H1 (cell line): ENCODE measurements around the gene PCDHA11. TPM values are rescaled to one million over a fixed set of nuclear protein-coding genes. Genes with fewer than 3 reads are reported as not detected.

Source experiments
- CTCF ChIA-PET: fragments of 300-600 bp; sonication (Branson Sonifier 250); formaldehyde crosslinking; loops from one replicate; lab custom pipeline; 2021; ENCODE audit not compliant: partially characterized antibody; lab: Charles Lee
- POLR2A ChIA-PET: fragments of 300-600 bp; sonication (Branson Sonifier 250); formaldehyde crosslinking; loops from one replicate; lab custom pipeline; 2021; ENCODE audit warnings: inconsistent platforms; ENCODE audit not compliant: partially characterized antibody; lab: Charles Lee
- DNase-seq, 2 experiments: peaks; one replicate each; pipeline versions ENCODE4 v3.0.0 to v3.0.0-alpha.2; 2010 to 2022; ENCODE audit warnings: low spot score in 2 of 2, low read depth in 1 of 2, mixed read lengths in 1 of 2
- FAIRE-seq: peaks from 2 replicates; lab custom pipeline; 2011; peaks lifted over from hg19 to GRCh38; lab: Jason Lieb, UNC
- H2AFZ ChIP-seq: 2 replicates; pipeline ENCODE4 v1.8.1; 2012; ENCODE audit warnings: low read length, inconsistent platforms
- H2AK5ac ChIP-seq: 2 replicates; pipeline ENCODE4 v1.6.1; 2013; ENCODE audit warnings: low read depth, low read length
- H2BK120ac ChIP-seq: replicated peaks from 2 replicates; pipeline ENCODE3; 2013; ENCODE audit warnings: low read depth, low read length, inconsistent platforms
- H2BK12ac ChIP-seq: 2 replicates; pipeline ENCODE4 v1.6.1; 2013; ENCODE audit warnings: low read depth, low read length
- H2BK15ac ChIP-seq: 2 replicates; pipeline ENCODE4 v1.6.1; 2013; ENCODE audit warnings: low read length
- H2BK20ac ChIP-seq: 2 replicates; pipeline ENCODE4 v1.6.1; 2013; ENCODE audit warnings: low read length
- H2BK5ac ChIP-seq: 2 replicates; pipeline ENCODE4 v1.6.1; 2013; ENCODE audit warnings: low read depth, low read length
- H3K14ac ChIP-seq: 2 replicates; pipeline ENCODE4 v1.6.1; 2013; ENCODE audit warnings: inconsistent platforms; ENCODE audit not compliant: insufficient read length
- H3K18ac ChIP-seq: 2 replicates; pipeline ENCODE4 v1.6.1; 2013; ENCODE audit warnings: low read length; ENCODE audit errors: extremely low read depth
- H3K23ac ChIP-seq: 2 replicates; pipeline ENCODE4 v1.6.1; 2013; ENCODE audit warnings: inconsistent platforms; ENCODE audit not compliant: insufficient read length
- H3K23me2 ChIP-seq: 2 replicates; pipeline ENCODE4 v1.6.1; 2013; ENCODE audit warnings: low read depth, low read length
- H3K27ac ChIP-seq: 2 replicates; pipeline ENCODE4 v1.6.1; 2011; ENCODE audit warnings: low read depth, low read length, inconsistent platforms
- H3K27me3 ChIP-seq, 4 experiments: replicated peaks in 1 of 4; 1 replicate in 1 of 4; 2 replicates in 3 of 4; pipeline versions ENCODE4 v1.6.1 to v1.8.1; 2011 to 2013; ENCODE audit warnings: low read length in 3 of 4, mild to moderate bottlenecking in 3 of 4, inconsistent platforms in 2 of 4, mixed read lengths in 2 of 4, moderate library complexity in 1 of 4; ENCODE audit not compliant: control insufficient read depth in 3 of 4, insufficient read depth in 3 of 4; ENCODE audit errors: extremely low read depth in 1 of 4
- H3K36me3 ChIP-seq, 4 experiments: 2 replicates each; pipeline versions ENCODE4 v1.6.1 to v1.8.1; 2011 to 2013; ENCODE audit warnings: mild to moderate bottlenecking in 4 of 4, low read length in 3 of 4, moderate library complexity in 2 of 4, control low read depth in 1 of 4, inconsistent platforms in 1 of 4; ENCODE audit not compliant: insufficient read depth in 4 of 4, control insufficient read depth in 2 of 4
- H3K4ac ChIP-seq: replicated peaks from 2 replicates; pipeline ENCODE3; 2013; ENCODE audit warnings: low read length, low read depth, mixed read lengths, inconsistent platforms; ENCODE audit not compliant: insufficient read length
- H3K4me1 ChIP-seq, 4 experiments: replicated peaks in 1 of 4; 1 replicate in 1 of 4; 2 replicates in 3 of 4; pipeline versions ENCODE4 v1.6.1 to v1.8.1; 2011 to 2013; ENCODE audit warnings: low read length in 3 of 4, inconsistent platforms in 2 of 4, mixed read lengths in 1 of 4; ENCODE audit not compliant: insufficient read depth in 4 of 4, control insufficient read depth in 3 of 4
- H3K4me2 ChIP-seq, 2 experiments: 2 replicates each; pipeline versions ENCODE4 v1.6.1 to v1.8.1; 2011 to 2013; ENCODE audit warnings: low read depth in 2 of 2, low read length in 2 of 2, control low read depth in 1 of 2, inconsistent platforms in 1 of 2, mild to moderate bottlenecking in 1 of 2; ENCODE audit not compliant: insufficient read depth in 1 of 2
- H3K4me3 ChIP-seq, 4 experiments: fragments of 200-600, 300-600 bp in 1 of 4; sonication (generic), shearing (Covaris generic), sonication (Bioruptor Twin) in 1 of 4; 2 replicates each; pipeline versions ENCODE4 v1.5.1 to v1.8.1; 2011 to 2016; ENCODE audit warnings: low read length in 4 of 4, low read depth in 3 of 4, control low read depth in 2 of 4, inconsistent platforms in 2 of 4, mild to moderate bottlenecking in 2 of 4, mixed read lengths in 1 of 4, moderate library complexity in 1 of 4; ENCODE audit not compliant: insufficient read depth in 2 of 4; ENCODE audit errors: extremely low read depth in 1 of 4
- H3K56ac ChIP-seq: replicated peaks from 2 replicates; pipeline ENCODE3; 2013; ENCODE audit warnings: low read depth, mild to moderate bottlenecking, mixed read lengths, low read length, inconsistent platforms; ENCODE audit not compliant: insufficient read length
- H3K79me1 ChIP-seq: 2 replicates; pipeline ENCODE4 v1.6.1; 2013; ENCODE audit warnings: low read depth, low read length, control low read depth
- H3K79me2 ChIP-seq, 2 experiments: 2 replicates each; pipeline versions ENCODE4 v1.6.1 to v1.8.1; 2012 to 2013; ENCODE audit warnings: low read length in 2 of 2, mild to moderate bottlenecking in 2 of 2, inconsistent platforms in 1 of 2; ENCODE audit not compliant: insufficient read depth in 2 of 2, control insufficient read depth in 1 of 2
- H3K9ac ChIP-seq, 4 experiments: replicated peaks in 1 of 4; 1 replicate in 1 of 4; 2 replicates in 3 of 4; pipeline versions ENCODE4 v1.6.1 to v1.8.1; 2011 to 2013; ENCODE audit warnings: low read depth in 3 of 4, low read length in 3 of 4, control low read depth in 2 of 4, mild to moderate bottlenecking in 2 of 4, moderate library complexity in 2 of 4, inconsistent platforms in 1 of 4; ENCODE audit errors: extremely low read depth in 1 of 4
- H3K9me3 ChIP-seq, 2 experiments: 2 replicates each; pipeline versions ENCODE4 v1.6.1 to v1.8.1; 2012 to 2013; ENCODE audit warnings: mild to moderate bottlenecking in 2 of 2, moderate library complexity in 2 of 2, control low read depth in 1 of 2, inconsistent platforms in 1 of 2, low read depth in 1 of 2, low read length in 1 of 2, mixed read lengths in 1 of 2; ENCODE audit not compliant: insufficient read depth in 2 of 2
- H4K20me1 ChIP-seq, 2 experiments: replicated peaks in 1 of 2; 2 replicates each; pipeline versions ENCODE3 to v1.8.1; 2011 to 2013; ENCODE audit warnings: inconsistent platforms in 2 of 2, low read length in 2 of 2, mild to moderate bottlenecking in 1 of 2; ENCODE audit not compliant: insufficient read depth in 2 of 2, control insufficient read depth in 1 of 2
- H4K5ac ChIP-seq: 2 replicates; pipeline ENCODE4 v1.6.1; 2013; ENCODE audit warnings: low read length, low read depth, mixed read lengths, inconsistent platforms; ENCODE audit not compliant: insufficient read length
- H4K8ac ChIP-seq: 2 replicates; pipeline ENCODE4 v1.8.0; 2013; ENCODE audit warnings: mild to moderate bottlenecking, moderate library complexity, low read length, inconsistent platforms; ENCODE audit not compliant: insufficient read depth; ENCODE audit errors: extremely low read depth
- H4K91ac ChIP-seq: replicated peaks from 2 replicates; pipeline ENCODE3; 2013; ENCODE audit warnings: low read length, mixed read lengths, inconsistent platforms; ENCODE audit not compliant: insufficient read length
- POLR2A ChIP-seq, 2 experiments: IDR thresholded peaks; 1 replicate in 1 of 2; 2 replicates in 1 of 2; pipeline ENCODE4 v1.6.1; 2011; ENCODE audit warnings: low read depth in 2 of 2, low read length in 2 of 2, mild to moderate bottlenecking in 2 of 2; ENCODE audit errors: control extremely low read depth in 1 of 2
- SUZ12 ChIP-seq: fragments of 200-600 bp; sonication (generic); IDR thresholded peaks from 2 replicates; pipeline ENCODE4 v1.6.1; 2012; ENCODE audit warnings: mild to moderate bottlenecking, inconsistent platforms, low read length, moderate library complexity, mixed read lengths
- WGBS, 2 experiments: shearing (Covaris generic) in 1 of 2; methylation state at CpG; one replicate each; pipeline versions ENCODE4 v1.1.6 to v1.1.7; 2013 to 2015; ENCODE audit warnings: low lambda C conversion rate in 2 of 2, mixed read lengths in 2 of 2, inconsistent platforms in 1 of 2, low coverage in 1 of 2, missing lambda C conversion rate in 1 of 2; ENCODE audit not compliant: insufficient replicate concordance in 2 of 2, insufficient coverage in 1 of 2, insufficient read length in 1 of 2; ENCODE audit errors: extremely low coverage in 1 of 2, missing lambda C conversion rate in 1 of 2; 5-methylcytosine and 5-hydroxymethylcytosine counted together
- polyA plus RNA-seq, 7 experiments: library from polyadenylated mRNA; depleted of rRNA in 3 of 7; stranded (reverse) in 5 of 7; unstranded in 2 of 7; fragments of >200 nt in 5 of 7; fragments of 200-250 nt in 2 of 7; gene quantifications; 1 replicate in 5 of 7; 2 replicates in 1 of 7; 4 replicates in 1 of 7; pipeline versions ENCODE4 v1.2.1 to v1.2.3, GENCODE V29; 2011 to 2013; ENCODE audit warnings: missing spikeins in 2 of 7, mixed read lengths in 2 of 7
- total RNA-seq: library from RNA; stranded (reverse); fragmentation: NEBNext Ultra II Directional; extraction: Animal tissue kit (Norgen Biotek cat#: 25700); gene quantifications from 2 replicates; pipeline ENCODE4 v1.2.1, GENCODE V29; 2021
- TF ChIP-seq, protein P1 (sequence below), 3 experiments: IDR thresholded peaks; 1 replicate in 2 of 3; 2 replicates in 1 of 3; pipeline versions ENCODE4 v1.5.1 to v1.6.1; 2011; ENCODE audit warnings: low read length in 3 of 3, mild to moderate bottlenecking in 3 of 3, inconsistent platforms in 2 of 3, low read depth in 1 of 3, moderate library complexity in 1 of 3; ENCODE audit not compliant: insufficient read depth in 1 of 3; ENCODE audit errors: control extremely low read depth in 1 of 3

The PCDHA11 gene
- total and polyA plus RNA-seq, 2 of the 8 experiments (the other 6 are each of a cell fraction or from before 2014, with no cell fraction given) = 4.7 to 6.6 TPM

DNA sequence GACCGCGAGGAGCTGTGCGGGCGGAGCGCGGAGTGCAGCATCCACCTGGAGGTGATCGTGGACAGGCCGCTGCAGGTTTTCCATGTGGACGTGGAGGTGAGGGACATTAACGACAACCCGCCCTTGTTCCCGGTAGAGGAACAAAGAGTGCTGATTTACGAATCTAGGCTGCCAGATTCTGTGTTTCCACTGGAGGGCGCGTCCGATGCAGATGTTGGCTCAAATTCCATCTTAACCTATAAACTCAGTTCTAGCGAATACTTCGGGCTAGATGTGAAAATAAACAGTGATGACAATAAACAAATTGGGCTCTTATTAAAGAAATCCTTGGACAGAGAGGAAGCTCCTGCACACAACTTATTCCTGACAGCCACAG lies 40.4 kb upstream of the PCDHA11 start:
- H3K14ac ChIP-seq = no peak overlapping the region
- no peak overlapping the region for H3K4ac ChIP-seq
- peaks cover 0 to 10% of the 10 kb centered on the region in 2 experiments; a peak in 1 of 4 replicates for H3K9me3 ChIP-seq
- H3K23me2 ChIP-seq = no peaks in the 10 kb centered on the region
- H2AFZ ChIP-seq = no peak overlapping the region
- no peak overlapping the region for H3K23ac ChIP-seq
- no peak overlapping the region for H4K8ac ChIP-seq
- no peak overlapping the region for H2BK12ac ChIP-seq
- H3K9ac ChIP-seq = no peak overlapping the region
- peaks cover 0 to 3% (median 0%) of the 10 kb centered on the region in 4 experiments; a peak in 1 of 8 replicates for H3K36me3 ChIP-seq
- CTCF ChIA-PET = interaction anchor here (0.7 to 6.0 kb wide), 27 partner anchors 8 to 225 kb away, joined by 3 to 58 read pairs (median 5); partner anchors contain the start of genes PCDHA1, PCDHA10, PCDHA11 and PCDHA2
- H3K56ac ChIP-seq = no peak overlapping the region
- DNase-seq = peak in 1 of 2 experiments; percentile 56
- H3K18ac ChIP-seq = no peak overlapping the region; the same call in 1 of the 2 replicates
- no peak overlapping the region for H4K5ac ChIP-seq
- TF ChIP-seq SUZ12 (no peak), POLR2A (IDR thresholded peaks at IDR 0.05; ENCODE audit: control extremely low read depth in 1 of 2, low read depth in 2 of 2, low read length in 2 of 2) (no peak)
- TF ChIP-seq, protein P1, sequence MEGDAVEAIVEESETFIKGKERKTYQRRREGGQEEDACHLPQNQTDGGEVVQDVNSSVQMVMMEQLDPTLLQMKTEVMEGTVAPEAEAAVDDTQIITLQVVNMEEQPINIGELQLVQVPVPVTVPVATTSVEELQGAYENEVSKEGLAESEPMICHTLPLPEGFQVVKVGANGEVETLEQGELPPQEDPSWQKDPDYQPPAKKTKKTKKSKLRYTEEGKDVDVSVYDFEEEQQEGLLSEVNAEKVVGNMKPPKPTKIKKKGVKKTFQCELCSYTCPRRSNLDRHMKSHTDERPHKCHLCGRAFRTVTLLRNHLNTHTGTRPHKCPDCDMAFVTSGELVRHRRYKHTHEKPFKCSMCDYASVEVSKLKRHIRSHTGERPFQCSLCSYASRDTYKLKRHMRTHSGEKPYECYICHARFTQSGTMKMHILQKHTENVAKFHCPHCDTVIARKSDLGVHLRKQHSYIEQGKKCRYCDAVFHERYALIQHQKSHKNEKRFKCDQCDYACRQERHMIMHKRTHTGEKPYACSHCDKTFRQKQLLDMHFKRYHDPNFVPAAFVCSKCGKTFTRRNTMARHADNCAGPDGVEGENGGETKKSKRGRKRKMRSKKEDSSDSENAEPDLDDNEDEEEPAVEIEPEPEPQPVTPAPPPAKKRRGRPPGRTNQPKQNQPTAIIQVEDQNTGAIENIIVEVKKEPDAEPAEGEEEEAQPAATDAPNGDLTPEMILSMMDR (IDR thresholded peaks at IDR 0.05; ENCODE audit: control extremely low read depth in 1 of 3, insufficient read depth in 1 of 3, low read depth in 1 of 3, low read length in 3 of 3) = peak; percentile 13 to 32 (median 27); a peak in 3 of 4 replicates
- TF ChIP-seq, all 59 proteins: peak for 1
- Histone ChIP-seq H3K4me1 (no peaks in the 10 kb centered on the region), H2BK120ac (no peak overlapping the region), H2AK5ac (no peak overlapping the region), H3K4me2 (no peak overlapping the region; a peak in 1 of 4 replicates), H4K91ac (no peak overlapping the region), H2BK15ac (no peak overlapping the region), H3K79me1 (no peaks in the 10 kb centered on the region), H3K27ac (no peak overlapping the region), H2BK20ac (no peak overlapping the region), H3K27me3 (no peaks in the 10 kb centered on the region), H3K4me3 (peak overlapping the region in 1 of 4 experiments; percentile 62; a peak in 2 of 8 replicates), H4K20me1 (peaks cover 0 to 1% of the 10 kb centered on the region in 2 experiments), H2BK5ac (no peak overlapping the region), H3K79me2 (no peaks in the 10 kb centered on the region; a peak in 1 of 4 replicates)
- POLR2A ChIA-PET = interaction anchor here (0.7 to 1.8 kb wide), 9 partner anchors 8 to 266 kb away, joined by 3 to 5 read pairs (median 4); partner anchors contain the start of genes PCDHA1, PCDHA12, PCDHA8 and PCDHB2
- no peak for FAIRE-seq
- 97% methylated on average over 16 of the region's 18 CpGs; no CpG with 5 or more reads in 1 of the 2 experiments for WGBS, 2 experiments
